Hepatocyte (in vitro differentiated cells): Measurements from ENCODE around the gene GRSF1.

Experiments
- CTCF ChIP-seq: fragments of 200-600 bp; sonication (generic); IDR thresholded peaks from 2 replicates; pipeline ENCODE4 v1.5.1; 2016; ENCODE audit warnings: antibody characterized with exemption, mild to moderate bottlenecking; ENCODE audit not compliant: poor library complexity
- EZH2 ChIP-seq: fragments of 200-600 bp; sonication (generic); IDR thresholded peaks from 2 replicates; pipeline ENCODE4 v1.6.1; 2016; ENCODE audit warnings: antibody characterized with exemption, mild to moderate bottlenecking, borderline replicate concordance

DNA sequence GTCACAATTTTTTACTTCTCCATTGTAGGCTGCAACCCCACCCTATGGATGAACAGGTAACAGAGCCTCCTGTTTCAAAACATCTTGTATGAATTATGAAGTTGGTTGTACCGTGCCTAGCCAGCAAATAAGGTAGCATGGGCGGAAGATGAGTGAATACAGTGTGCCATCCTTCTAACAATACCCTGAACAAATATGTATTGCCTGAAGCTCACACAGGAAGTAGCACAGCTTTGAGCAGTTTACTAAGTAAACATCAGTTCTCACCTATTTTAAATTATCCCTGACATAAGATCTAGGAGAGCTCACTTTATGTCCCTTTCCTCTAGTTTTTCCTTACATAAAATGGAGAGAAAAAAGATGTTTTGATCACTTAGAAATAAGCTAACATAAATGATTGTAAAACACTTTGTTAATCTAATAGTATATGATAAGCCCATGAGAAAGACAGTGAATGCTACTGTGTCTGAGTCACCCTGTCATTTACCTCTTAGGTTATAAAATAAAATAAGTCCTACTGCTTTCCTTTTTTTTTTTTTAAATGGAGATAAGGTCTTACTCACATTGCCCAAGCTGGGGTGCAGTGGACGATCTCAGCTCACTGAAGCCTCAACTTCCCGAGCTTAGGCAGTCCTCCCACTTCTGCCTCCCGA, 36.6 kb downstream of the GRSF1 start:
- TF ChIP-seq CTCF (no peak), EZH2 (no peak)
